Muscle layer of duodenum (tissue), 2 donors: ENCODE results near the gene GRK3.
"Not testable (repeated sequence)": the region's sequence is repeated elsewhere in the genome, so short reads cannot be mapped to it uniquely, and the experiment has no call there.

ENCODE experiments used
- H3K27ac ChIP-seq: one replicate; pipeline ENCODE4 v1.7.0; 2013; ENCODE audit warnings: mild to moderate bottlenecking, low read length
- H3K27me3 ChIP-seq: one replicate; pipeline ENCODE4 v1.7.0; 2013; ENCODE audit warnings: low read depth, mild to moderate bottlenecking, control low read depth, low read length
- H3K36me3 ChIP-seq, 2 donors: one replicate each; pipeline ENCODE4 v1.7.0; 2013; ENCODE audit warnings: low read length in 2 of 2, control low read depth in 1 of 2, mild to moderate bottlenecking in 1 of 2; ENCODE audit not compliant: insufficient read depth in 2 of 2, control insufficient read depth in 1 of 2
- H3K4me1 ChIP-seq, 2 donors: one replicate each; pipeline ENCODE4 v1.7.0; 2013; ENCODE audit warnings: low read length in 2 of 2, mild to moderate bottlenecking in 2 of 2, control low read depth in 1 of 2, moderate library complexity in 1 of 2; ENCODE audit not compliant: insufficient read depth in 2 of 2, control insufficient read depth in 1 of 2
- H3K4me3 ChIP-seq, 2 donors: one replicate each; pipeline ENCODE4 v1.7.0; 2013; ENCODE audit warnings: low read length in 2 of 2, low read depth in 1 of 2, mild to moderate bottlenecking in 1 of 2
- H3K9me3 ChIP-seq, 2 donors: one replicate each; pipeline ENCODE4 v1.7.0; 2013; ENCODE audit warnings: low read length in 2 of 2, control low read depth in 1 of 2, mild to moderate bottlenecking in 1 of 2; ENCODE audit not compliant: control insufficient read depth in 1 of 2
- donor health status: healthy.

GRK3 gene

DNA sequence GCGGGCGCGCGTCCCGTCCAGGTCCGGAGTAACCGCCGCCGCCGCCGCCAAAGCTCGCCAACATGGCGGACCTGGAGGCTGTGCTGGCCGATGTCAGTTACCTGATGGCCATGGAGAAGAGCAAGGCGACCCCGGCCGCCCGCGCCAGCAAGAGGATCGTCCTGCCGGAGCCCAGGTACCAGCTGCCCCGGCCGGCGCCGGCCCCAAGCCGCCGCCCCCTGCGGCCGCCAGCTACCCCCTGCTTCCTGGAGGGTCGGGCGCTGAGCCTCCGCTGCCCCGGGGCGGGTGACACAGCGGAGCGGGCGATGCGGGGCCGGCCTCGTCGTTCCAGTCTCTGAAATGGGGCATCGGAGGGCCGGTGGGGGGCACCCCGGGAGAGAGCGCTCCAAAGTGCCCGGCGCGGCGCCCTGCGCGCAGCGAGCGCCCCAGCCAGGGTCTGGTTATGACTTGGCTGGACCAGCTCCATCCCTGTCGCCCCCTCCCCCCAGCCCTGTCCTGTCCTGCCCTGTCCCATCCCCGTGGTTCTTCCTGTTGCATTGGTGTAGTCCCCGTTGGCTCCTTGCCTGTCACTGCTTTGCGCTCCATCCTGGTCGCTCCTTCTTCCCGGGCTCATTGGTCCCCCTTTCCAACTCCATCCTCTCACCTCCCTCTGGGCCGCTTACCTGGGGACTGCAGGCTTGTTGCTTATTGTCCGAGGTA is 653 bp downstream of the GRK3 start:
- Histone ChIP-seq H3K9me3 (no peaks in the 10 kb centered on the region), H3K4me1 (peaks cover 0 to 7% of the 10 kb centered on the region in 2 donors), H3K27ac (no peak overlapping the region), H3K4me3 (peak overlapping the region; percentile 71 to 92), H3K27me3 (no peaks in the 10 kb centered on the region), H3K36me3 (no peaks in the 10 kb centered on the region)

DNA sequence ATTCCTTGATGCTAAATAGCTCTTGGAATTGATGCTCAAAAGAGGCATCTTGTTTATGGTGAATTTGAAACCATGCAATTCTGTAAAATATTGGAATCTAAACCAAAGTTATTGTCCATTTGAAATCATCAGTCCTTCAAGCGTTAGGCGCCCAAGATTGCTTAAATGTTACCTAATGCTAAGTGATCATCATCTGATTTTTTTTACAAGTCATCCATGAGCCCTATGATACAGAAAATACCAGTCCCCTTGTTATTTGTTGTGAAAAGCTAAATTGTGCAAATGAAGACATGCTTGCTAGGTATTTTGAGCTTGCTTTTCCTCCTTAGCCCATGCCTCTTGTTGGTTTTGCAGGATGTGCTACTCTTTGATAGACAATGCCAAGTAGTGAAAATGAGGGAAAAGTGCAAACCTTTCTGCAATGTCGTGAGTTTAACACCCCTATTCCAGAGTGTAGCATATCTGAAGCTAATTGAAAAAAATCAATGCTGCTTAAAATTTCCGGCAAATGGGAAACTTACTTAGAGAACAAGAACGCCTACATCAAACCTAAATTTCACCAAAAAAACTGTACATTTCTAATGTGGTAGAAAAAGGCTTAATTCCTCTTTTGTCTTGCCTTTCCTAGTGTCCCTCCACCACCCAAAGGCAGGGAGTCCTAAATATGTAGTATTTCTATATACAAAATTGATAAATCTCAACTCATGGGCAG is 1.9 kb downstream of the GRK3 start:
- H3K36me3 ChIP-seq: no peaks in the 10 kb centered on the region
- peak overlapping the region in 1 of 2 donors; percentile 92 for H3K4me3 ChIP-seq
- H3K4me1 ChIP-seq: peaks cover 0 to 7% of the 10 kb centered on the region in 2 donors
- H3K27ac ChIP-seq: no peak overlapping the region
- no peaks in the 10 kb centered on the region for H3K9me3 ChIP-seq
- H3K27me3 ChIP-seq: no peaks in the 10 kb centered on the region

DNA sequence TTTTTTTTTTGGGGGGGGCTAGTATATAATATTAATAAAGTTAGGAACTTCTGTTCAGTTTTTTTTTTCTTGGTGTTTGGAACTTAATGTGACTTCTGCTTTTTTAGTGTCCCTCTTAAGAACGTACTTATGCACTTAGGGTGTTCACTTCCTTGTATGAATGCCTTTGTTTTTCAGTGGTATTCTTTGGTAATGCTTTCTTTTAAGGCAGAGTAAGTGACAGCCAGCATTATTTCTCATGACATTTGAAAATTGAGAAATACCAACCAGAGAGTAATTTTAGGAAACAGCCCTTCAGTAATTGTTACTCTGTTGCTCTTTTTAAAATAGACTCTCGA is 2.4 kb downstream of the GRK3 start:
- no peaks in the 10 kb centered on the region for H3K36me3 ChIP-seq
- H3K27me3 ChIP-seq: no peaks in the 10 kb centered on the region
- H3K4me1 ChIP-seq: peaks cover 0 to 7% of the 10 kb centered on the region in 2 donors
- no peaks in the 10 kb centered on the region for H3K9me3 ChIP-seq
- H3K4me3 ChIP-seq: no peak overlapping the region
- H3K27ac ChIP-seq: no peak overlapping the region

DNA sequence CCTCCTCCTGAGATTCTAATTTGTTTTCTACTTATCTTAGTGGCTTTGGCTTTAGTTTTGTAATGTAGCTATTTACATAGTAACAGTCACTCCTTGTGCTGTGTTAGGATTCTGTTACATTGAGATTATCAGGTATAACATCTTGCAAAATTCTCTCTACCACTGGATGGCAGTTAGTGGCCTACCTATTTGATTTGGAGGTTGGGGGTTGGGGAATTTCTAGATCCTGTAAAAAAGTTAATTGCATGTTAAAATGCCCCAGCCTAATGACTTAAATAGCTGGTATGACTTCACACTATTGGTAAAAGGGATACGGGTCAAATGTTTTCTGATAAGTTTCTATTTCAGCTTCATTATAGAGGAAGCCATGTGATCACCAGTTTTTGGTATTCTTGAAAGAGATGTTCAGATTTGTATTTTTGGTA is 2.8 kb downstream of the GRK3 start:
- Histone ChIP-seq H3K4me1 (peaks cover 0 to 7% of the 10 kb centered on the region in 2 donors), H3K36me3 (no peaks in the 10 kb centered on the region), H3K27me3 (no peaks in the 10 kb centered on the region), H3K4me3 (no peak overlapping the region), H3K27ac (no peak overlapping the region), H3K9me3 (no peaks in the 10 kb centered on the region)

DNA sequence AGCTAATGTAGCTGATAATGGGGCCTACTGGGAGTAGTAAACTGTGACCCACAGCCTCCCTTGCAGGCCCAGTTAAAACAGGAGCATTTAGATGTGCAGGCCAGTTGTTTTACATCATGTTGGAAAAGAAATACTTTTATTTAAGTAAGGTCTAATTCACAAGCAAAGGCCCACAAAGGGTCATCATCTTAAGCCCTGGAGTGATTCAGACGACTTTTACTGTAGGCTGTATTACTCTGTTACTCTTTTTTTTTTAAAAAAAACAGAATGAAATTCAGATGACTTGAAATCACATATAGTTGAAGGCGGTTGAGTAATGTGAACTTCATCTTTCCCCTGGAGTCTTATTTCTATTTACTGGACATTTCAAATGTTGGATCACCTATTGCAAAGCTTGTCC is 3.6 kb downstream of the GRK3 start:
- not testable (repeated sequence) for H3K27me3 ChIP-seq, H3K9me3 ChIP-seq, H3K4me3 ChIP-seq, H3K27ac ChIP-seq, H3K4me1 ChIP-seq, H3K36me3 ChIP-seq

DNA sequence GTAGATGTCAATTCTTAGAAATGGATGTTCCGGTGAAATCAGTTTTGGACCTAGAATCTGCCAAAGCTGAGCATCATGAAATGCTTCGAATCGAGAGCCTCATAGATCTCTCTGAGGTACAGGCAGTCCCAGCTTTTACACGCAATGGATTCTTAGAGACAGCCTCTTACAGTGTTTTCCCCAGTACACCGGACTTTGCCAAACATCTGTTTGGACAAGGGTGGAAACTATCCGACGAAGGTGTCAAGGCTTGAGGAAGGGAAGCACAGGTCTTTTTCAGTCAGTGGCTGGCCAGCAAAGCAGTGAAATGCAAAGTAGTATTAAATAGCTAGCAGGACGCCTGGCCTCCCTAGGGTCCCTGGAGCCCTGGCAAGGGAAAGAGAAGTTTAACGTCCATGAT is 4.9 kb downstream of the GRK3 start:
- Histone ChIP-seq H3K36me3 (no peaks in the 10 kb centered on the region), H3K4me1 (peaks cover 0 to 7% of the 10 kb centered on the region in 2 donors), H3K4me3 (no peak overlapping the region), H3K9me3 (no peaks in the 10 kb centered on the region), H3K27ac (no peak overlapping the region), H3K27me3 (no peaks in the 10 kb centered on the region)

DNA sequence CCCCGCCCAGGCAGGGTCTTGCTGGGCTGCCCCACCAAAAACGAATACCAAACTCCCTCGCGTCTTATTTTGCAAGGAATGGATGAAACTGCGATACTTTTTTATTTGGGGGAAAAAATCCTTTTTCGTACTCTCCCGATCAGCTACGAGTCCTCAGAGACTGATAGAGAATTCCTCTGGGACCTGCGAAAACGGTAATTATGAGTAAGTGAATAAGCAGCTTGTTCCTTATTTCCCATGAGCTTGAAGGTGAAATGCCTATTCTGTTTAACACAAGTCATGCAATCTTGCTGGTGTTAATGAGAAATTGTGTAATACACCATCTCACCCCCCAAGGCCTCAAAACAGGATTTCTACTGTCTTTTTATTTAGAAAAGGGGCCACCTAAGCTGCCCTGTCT is 5.5 kb downstream of the GRK3 start:
- Histone ChIP-seq H3K27ac (no peak overlapping the region), H3K4me3 (no peak overlapping the region), H3K4me1 (peaks cover 0 to 7% of the 10 kb centered on the region in 2 donors), H3K36me3 (no peaks in the 10 kb centered on the region), H3K27me3 (no peaks in the 10 kb centered on the region), H3K9me3 (no peaks in the 10 kb centered on the region)

DNA sequence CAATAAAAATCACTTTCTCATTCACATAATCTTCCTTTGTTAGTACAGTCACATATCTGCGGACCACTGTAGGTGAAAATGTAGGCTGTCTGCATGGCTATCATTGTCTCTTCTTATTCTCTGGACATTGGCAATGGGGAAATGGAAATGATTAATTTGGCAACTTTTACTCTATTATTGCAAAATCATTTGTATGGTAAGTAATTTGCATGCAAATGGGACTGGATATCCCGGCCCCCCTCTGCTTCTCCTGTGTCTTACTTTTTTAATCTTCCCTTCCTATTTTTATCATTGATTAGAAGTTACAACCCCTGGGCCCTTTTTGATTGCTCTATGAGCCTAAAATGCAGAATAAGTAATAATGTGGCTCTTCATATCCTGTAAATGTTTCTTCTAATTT is 6.0 kb downstream of the GRK3 start:
- no peak overlapping the region for H3K4me3 ChIP-seq
- no peak overlapping the region for H3K27ac ChIP-seq
- peaks cover 0 to 3% of the 10 kb centered on the region in 2 donors for H3K4me1 ChIP-seq
- no peaks in the 10 kb centered on the region for H3K36me3 ChIP-seq
- H3K9me3 ChIP-seq: no peaks in the 10 kb centered on the region
- no peaks in the 10 kb centered on the region for H3K27me3 ChIP-seq

DNA sequence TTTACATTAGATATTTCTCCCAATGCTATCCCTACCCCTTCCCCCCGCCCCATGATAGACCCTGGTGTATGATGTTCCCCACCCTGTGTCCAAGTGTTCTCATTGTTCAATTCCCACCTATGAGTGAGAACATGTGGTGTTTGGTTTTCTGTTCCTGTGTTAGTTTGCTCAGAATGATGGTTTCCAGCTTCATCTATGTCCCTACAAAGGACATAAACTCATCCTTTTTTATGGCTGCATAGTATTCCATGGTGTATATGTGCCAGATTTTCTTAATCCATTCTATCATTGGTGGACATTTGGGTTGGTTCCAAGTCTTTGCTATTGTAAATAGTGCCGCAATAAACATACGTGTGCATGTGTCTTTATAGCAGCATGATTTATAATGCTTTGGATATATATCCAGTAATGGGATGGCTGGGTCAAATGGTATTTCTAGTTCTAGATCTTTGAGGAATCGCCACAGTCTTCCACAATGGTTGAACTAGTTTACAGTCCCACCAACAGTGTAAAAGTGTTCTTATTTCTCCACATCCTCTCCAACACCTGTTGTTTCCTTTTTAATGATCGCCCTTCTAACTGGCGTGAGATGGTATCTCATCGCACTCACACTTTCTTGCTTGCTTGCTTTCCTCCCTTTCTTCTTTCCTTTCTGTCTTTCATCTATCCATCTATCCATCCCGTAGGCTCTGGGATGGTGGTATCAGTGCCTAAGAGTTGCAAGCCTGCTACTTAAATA is 7.7 kb downstream of the GRK3 start:
- not testable (repeated sequence) for H3K36me3 ChIP-seq, H3K27me3 ChIP-seq, H3K4me1 ChIP-seq, H3K4me3 ChIP-seq, H3K27ac ChIP-seq, H3K9me3 ChIP-seq

DNA sequence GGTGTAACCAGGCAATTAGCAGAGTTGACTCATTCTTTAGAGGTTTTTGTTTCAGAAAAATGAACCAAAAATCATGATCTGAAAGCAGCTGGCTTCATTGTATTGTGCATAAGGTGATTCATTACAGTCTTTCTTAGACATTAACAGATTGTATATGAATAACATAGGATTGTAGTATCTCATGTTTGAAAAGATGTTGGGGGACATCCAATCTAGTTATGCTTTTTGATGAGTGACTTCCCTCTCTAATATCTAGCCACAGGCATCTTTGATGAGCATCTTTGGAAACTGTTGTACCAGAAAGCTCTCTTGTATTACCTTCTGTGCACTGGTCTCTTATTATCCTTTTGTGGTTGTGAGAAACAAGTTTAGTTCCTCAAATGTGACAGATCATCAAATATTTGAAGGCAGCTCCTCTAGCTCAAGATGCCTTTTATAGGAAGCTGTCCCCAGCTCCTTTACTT is 8.3 kb downstream of the GRK3 start:
- H3K36me3 ChIP-seq: no peaks in the 10 kb centered on the region
- H3K4me3 ChIP-seq: no peak overlapping the region
- no peaks in the 10 kb centered on the region for H3K9me3 ChIP-seq
- no peaks in the 10 kb centered on the region for H3K27me3 ChIP-seq
- H3K27ac ChIP-seq: no peak overlapping the region
- no peaks in the 10 kb centered on the region for H3K4me1 ChIP-seq

DNA sequence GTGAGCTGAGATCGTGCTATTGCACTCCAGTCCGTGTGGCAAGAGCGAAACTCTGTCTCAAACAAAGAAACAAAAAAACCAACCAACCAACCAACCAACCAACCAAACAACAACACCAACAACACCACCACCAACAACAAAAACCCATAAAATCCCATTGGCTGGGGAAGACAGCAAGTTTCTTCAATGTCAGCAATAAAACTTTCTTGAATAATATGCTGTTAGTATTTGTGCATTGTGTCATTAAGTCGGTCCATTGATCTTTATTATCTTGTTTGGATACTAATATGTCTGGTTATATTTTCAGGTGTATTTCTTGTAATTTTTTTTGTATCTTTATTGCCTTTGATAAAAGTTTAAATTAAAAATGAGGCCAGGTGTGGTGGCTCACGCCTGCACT is 9.4 kb downstream of the GRK3 start:
- Histone ChIP-seq H3K36me3 (no peaks in the 10 kb centered on the region), H3K4me3 (no peak overlapping the region), H3K27me3 (no peaks in the 10 kb centered on the region), H3K27ac (no peak overlapping the region), H3K4me1 (no peaks in the 10 kb centered on the region), H3K9me3 (no peaks in the 10 kb centered on the region)
